Aorta (tissue), 5 donors: ENCODE data around the gene DBH. TPM values are rescaled to one million over a fixed set of nuclear protein-coding genes. Genes with fewer than 3 reads are reported as not detected.

ENCODE experiments used
- ATAC-seq: fragments of 200-7000 bp; cut with Tn5 transposase; one replicate; pipeline ENCODE4 v1.9.1; 2022; ENCODE audit warnings: moderate library complexity; ENCODE audit not compliant: low FRiP score
- DNase-seq, 2 donors: peaks; one replicate each; pipeline ENCODE4 v3.0.0-alpha.2; 2020
- H3K27ac ChIP-seq, 2 donors: one replicate each; pipeline ENCODE4 v1.5.1; 2013; ENCODE audit warnings: low read length in 2 of 2, mild to moderate bottlenecking in 2 of 2, moderate library complexity in 2 of 2, control low read depth in 1 of 2, inconsistent platforms in 1 of 2, low read depth in 1 of 2
- H3K27me3 ChIP-seq, 2 donors: one replicate each; pipeline ENCODE4 v1.6.1; 2013; ENCODE audit warnings: control low read depth in 1 of 2, low read length in 1 of 2, mild to moderate bottlenecking in 1 of 2, moderate library complexity in 1 of 2; ENCODE audit not compliant: insufficient read depth in 2 of 2, control insufficient read depth in 1 of 2
- H3K36me3 ChIP-seq, 2 donors: one replicate each; pipeline ENCODE4 v1.6.1; 2013; ENCODE audit warnings: control low read depth in 1 of 2, low read length in 1 of 2, mild to moderate bottlenecking in 1 of 2; ENCODE audit not compliant: insufficient read depth in 2 of 2, control insufficient read depth in 1 of 2
- H3K4me1 ChIP-seq, 2 donors: one replicate each; pipeline ENCODE4 v1.6.1; 2013; ENCODE audit warnings: low read length in 2 of 2, control low read depth in 1 of 2, mild to moderate bottlenecking in 1 of 2, moderate library complexity in 1 of 2; ENCODE audit not compliant: insufficient read depth in 2 of 2, control insufficient read depth in 1 of 2
- H3K4me3 ChIP-seq, 2 donors: one replicate each; pipeline ENCODE4 v1.5.1; 2013; ENCODE audit warnings: low read length in 2 of 2, control low read depth in 1 of 2, mild to moderate bottlenecking in 1 of 2
- H3K9me3 ChIP-seq: one replicate; pipeline ENCODE4 v1.6.1; 2013; ENCODE audit warnings: mild to moderate bottlenecking, low read length; ENCODE audit not compliant: control insufficient read depth
- WGBS, 2 donors: extraction: QIAGEN DNeasy Blood & Tissue Kit; methylation state at CpG; one replicate each; pipeline ENCODE4 v1.1.7; 2013; 5-methylcytosine and 5-hydroxymethylcytosine counted together
- intact Hi-C, 2 donors: fragments of 100-400 bp; cut with DNase I; formaldehyde crosslinking; loops; one replicate each; pipeline versions ENCODE4 v1.14.2 to v1.15.0; 2022
- polyA plus RNA-seq, 2 donors: library from polyadenylated mRNA; stranded (reverse); fragments of 200-250 nt; gene quantifications; one replicate each; pipeline ENCODE4 v1.2.3, GENCODE V29; 2013
- total RNA-seq, 2 donors: library from RNA; stranded (reverse); fragmentation: NEBNext Ultra II Directional; extraction: Animal tissue kit (Norgen Biotek cat#: 25700); gene quantifications; one replicate each; pipeline ENCODE4 v1.2.1, GENCODE V29; 2021
- donor health status: healthy with polysubstance abuse.
- donor health status: Bipolar disorder and iron deficiency.
- donor health status: DM: no; HTN: no; CAD: no.
- donor health status: DM: no; HTN: no; CAD: no.
- donor health status: DM: yes; HTN: yes; CAD: no.

DBH gene
- total and polyA plus RNA-seq, 4 donors = not detected

DNA sequence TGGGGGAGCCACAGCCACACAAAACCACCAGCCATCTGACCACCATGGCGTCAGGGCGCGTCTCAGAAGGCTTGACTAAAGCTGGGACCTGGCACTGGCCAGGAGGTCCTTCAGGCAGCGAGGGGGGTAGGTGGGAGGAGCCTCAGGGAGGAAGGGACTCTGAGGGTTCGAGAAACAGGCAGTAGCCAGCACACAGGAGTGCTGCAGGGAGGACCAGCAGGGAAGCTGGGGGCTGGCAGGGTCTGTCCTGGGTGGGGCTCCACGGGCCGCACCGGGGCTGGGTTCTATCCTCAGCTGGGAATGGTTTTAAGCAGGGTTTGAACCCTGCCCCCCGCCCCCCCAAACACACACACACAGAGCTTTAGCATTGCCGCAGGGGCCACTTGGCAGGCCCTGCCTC is 34.4 kb upstream of the DBH start:
- WGBS, 2 donors = 79 to 81% methylated on average over 9 to 10 of the region's 10 CpGs
- intact Hi-C loops = no loop called here
- H3K27me3 ChIP-seq = no peaks in the 10 kb centered on the region

DNA sequence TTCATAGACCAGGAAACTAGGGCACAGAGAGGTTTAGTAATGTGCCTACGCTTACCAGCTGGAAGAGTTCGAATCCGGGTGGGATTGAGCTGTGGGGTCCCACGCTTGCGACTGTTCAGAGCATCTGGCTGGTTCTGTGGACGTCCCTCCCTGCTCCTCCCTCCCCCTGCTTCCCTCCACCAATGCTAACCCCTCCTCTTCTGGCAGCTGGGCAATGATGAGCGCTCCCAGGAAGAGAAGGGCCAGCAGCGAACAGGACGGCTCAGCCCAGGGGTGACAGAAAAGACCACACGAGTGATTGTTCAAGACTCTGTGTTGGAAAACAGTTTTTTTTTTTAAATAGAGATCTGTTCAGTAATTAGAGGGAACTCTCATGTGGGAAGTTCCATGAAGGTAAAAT is 33.9 kb upstream of the DBH start:
- DNase-seq (no peak), ATAC-seq (no peak)
- no peak overlapping the region for H3K4me3 ChIP-seq
- H3K27me3 ChIP-seq = no peaks in the 10 kb centered on the region
- no peaks in the 10 kb centered on the region for H3K36me3 ChIP-seq
- peaks cover 5% of the 10 kb centered on the region for H3K9me3 ChIP-seq
- intact Hi-C loops = no loop called here
- WGBS, 2 donors = 55 to 59% methylated on average over 10 of the region's 10 CpGs
- H3K4me1 ChIP-seq = no peaks in the 10 kb centered on the region
- no peak overlapping the region for H3K27ac ChIP-seq

More for the DNA sequence above, 34.4 kb upstream of the DBH start:
- Histone ChIP-seq H3K27ac (no peak overlapping the region), H3K36me3 (no peaks in the 10 kb centered on the region), H3K4me1 (no peaks in the 10 kb centered on the region), H3K4me3 (no peak overlapping the region), H3K9me3 (peaks cover 5% of the 10 kb centered on the region)
- DNase-seq (peak; percentile 29 to 57), ATAC-seq (no peak)

DNA sequence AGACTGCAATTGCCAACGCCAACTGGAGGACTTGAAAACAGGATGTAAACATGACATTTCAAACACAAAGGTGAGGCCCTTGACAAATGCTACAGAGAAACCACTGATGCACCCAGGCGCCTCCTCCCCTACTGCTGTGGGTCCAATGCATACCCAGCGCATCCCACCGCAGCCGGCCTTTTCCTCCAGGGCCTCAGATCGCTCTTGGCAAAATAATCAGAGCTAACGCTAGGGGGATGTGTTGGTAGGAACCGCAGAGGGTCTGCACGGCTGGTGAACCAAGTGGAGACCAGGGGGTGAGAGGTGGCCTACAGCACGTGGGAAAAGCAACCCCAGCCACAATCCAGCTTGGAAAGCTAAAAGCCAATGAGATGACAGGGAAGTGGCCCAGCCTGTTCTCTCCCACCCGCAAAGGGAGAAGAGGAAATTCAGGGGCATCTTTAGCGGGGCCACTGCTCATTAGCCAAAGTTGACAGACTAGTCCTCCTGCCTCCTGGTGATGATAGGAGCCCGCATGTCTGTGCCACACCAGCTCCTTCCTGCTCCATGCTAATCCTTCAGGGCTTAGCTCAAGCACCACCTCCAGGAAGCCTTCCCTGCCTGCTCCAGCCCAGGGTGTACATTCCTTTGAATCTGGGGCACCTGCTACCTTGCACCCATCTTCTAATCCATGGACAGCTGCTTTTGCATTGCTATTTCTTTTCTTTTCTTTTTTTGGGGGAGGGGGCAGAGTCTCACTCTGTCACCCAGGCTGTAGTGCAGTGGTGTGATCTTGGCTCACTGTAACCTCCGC is 32.8 kb upstream of the DBH start:
- Histone ChIP-seq H3K27ac (no peak overlapping the region), H3K27me3 (no peaks in the 10 kb centered on the region), H3K36me3 (no peaks in the 10 kb centered on the region), H3K4me1 (no peaks in the 10 kb centered on the region), H3K4me3 (no peak overlapping the region), H3K9me3 (peaks cover 2% of the 10 kb centered on the region)
- WGBS, 2 donors = 30 to 35% methylated on average over 14 of the region's 14 CpGs
- DNase-seq = peak; percentile 21 to 47
- intact Hi-C loops = no loop called here
- ATAC-seq = no peak

DNA sequence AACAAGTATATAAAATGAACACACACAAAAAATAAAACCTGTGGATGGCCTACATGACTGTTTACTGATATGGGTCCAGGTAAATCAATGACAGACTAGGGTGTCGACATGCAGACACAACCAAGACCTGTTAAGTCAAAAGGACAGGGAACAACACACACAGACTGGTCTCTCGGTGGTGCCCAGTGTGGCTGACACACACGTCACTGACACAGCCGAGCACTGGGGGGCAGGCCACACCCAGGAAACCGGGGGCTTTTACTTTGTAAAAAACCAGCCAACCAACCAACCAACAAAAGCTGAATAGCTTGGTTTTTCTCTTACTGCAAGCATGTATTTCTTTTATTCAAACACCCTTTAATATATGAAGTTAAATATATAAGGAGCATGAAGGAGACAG is 31.9 kb upstream of the DBH start:
- Histone ChIP-seq H3K9me3 (no peaks in the 10 kb centered on the region), H3K4me1 (no peaks in the 10 kb centered on the region), H3K27ac (no peak overlapping the region), H3K27me3 (no peaks in the 10 kb centered on the region), H3K4me3 (no peak overlapping the region), H3K36me3 (no peaks in the 10 kb centered on the region)
- 21 to 31% methylated on average over 5 of the region's 5 CpGs for WGBS, 2 donors
- intact Hi-C loops = no loop called here
- DNase-seq = peak in 1 of 2 donors; percentile 19
- no peak for ATAC-seq

DNA sequence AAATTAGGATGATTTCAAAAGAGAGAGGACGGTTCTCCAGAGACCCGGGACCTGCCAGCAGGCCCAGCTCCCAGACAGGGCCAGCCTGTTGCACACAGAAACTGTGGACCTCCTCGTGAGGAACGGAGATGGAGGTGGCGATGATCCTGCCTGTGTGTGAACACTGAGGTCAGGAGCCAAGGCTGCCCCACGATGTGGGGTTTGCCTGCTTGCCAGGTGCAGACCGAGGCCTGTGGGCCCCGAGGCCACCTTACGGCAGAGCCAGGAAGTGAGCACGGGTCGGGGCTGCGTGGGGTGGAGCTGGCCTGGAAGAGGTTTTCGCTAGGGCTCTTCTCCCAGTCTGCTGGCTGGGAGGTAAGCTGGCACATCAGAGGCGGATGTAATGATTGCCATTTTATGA is 31.3 kb upstream of the DBH start:
- Histone ChIP-seq H3K4me3 (no peak overlapping the region), H3K27ac (no peak overlapping the region), H3K36me3 (no peaks in the 10 kb centered on the region), H3K9me3 (no peaks in the 10 kb centered on the region), H3K27me3 (no peaks in the 10 kb centered on the region), H3K4me1 (no peaks in the 10 kb centered on the region)
- no peak for ATAC-seq
- peak in 1 of 2 donors; percentile 68 for DNase-seq
- intact Hi-C loops = no loop called here
- 55 to 59% methylated on average over 14 of the region's 14 CpGs for WGBS, 2 donors

DNA sequence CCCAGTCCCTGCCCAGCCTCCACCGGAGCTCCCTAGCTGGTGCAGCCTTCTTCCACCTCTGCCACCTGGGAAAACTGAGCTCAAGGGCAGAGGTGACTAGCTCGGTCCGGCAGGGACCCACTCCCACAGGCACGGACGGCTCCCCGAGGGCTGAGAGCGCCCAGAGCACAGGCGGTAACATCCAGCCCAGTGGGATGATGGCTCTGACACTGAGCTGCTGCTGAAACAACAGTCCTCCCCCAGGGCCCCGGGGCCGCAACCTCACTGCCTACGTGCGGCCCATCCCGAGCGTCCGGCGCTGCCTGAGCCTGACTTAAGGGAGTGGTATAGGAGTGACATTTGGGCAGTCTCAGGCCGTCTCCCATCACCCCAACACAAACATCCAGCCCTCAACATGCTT is 30.7 kb upstream of the DBH start:
- ATAC-seq = no peak
- 81 to 82% methylated on average over 17 of the region's 17 CpGs for WGBS, 2 donors
- intact Hi-C loops = no loop called here
- no peaks in the 10 kb centered on the region for H3K9me3 ChIP-seq
- no peaks in the 10 kb centered on the region for H3K4me1 ChIP-seq
- H3K27ac ChIP-seq = no peak overlapping the region
- peak in 1 of 2 donors; percentile 59 for DNase-seq
- no peak overlapping the region for H3K4me3 ChIP-seq
- H3K36me3 ChIP-seq = no peaks in the 10 kb centered on the region
- no peaks in the 10 kb centered on the region for H3K27me3 ChIP-seq

DNA sequence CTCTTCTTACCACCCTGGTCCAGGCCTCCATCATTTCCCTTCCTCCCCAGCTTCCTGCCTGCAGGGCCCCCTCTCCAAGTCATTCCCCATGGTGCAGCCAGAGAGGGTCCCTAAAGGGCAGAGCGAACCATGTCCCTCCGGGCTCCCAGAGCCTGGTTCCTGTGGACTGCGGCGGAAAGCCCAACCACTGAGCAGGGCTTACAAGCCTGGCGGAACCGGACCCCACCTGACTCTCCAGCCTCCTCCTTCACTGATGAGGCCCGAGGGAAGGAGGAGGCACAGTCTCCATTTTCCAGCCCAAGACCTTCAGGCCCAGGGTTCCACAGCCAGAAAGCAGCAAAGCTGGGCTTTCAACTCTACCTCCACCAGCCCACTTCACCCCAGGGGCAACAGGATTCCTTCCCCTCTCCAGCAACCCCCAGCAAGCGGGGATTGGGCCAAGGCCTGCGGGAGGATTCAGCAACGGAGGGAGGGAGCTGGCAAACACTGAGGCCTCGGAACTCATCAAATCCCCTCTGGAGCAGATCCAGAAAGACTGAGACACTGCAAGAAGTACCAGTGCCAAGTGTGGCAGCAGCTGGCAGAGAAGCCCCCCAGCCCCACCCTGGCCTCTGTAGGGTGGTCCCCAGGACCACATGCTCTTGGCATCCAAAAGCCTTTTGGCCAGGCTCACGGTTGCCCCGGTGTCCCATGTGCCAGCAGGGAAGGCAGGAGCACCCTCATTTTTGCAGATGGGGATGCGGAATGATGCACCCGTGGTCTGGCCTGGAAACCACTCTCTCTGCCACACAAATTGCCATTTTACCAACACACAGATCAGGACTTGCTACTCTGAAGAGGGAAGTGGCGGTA is 30.1 kb upstream of the DBH start:
- WGBS, 2 donors = 62 to 65% methylated on average over 15 to 16 of the region's 16 CpGs
- intact Hi-C loops = no loop called here
- ATAC-seq (no peak), DNase-seq (peak in 1 of 2 donors; percentile 50)
- H3K9me3 ChIP-seq = no peaks in the 10 kb centered on the region
- H3K27me3 ChIP-seq = no peaks in the 10 kb centered on the region
- no peak overlapping the region for H3K4me3 ChIP-seq
- no peaks in the 10 kb centered on the region for H3K4me1 ChIP-seq
- no peak overlapping the region for H3K27ac ChIP-seq
- H3K36me3 ChIP-seq = no peaks in the 10 kb centered on the region

DNA sequence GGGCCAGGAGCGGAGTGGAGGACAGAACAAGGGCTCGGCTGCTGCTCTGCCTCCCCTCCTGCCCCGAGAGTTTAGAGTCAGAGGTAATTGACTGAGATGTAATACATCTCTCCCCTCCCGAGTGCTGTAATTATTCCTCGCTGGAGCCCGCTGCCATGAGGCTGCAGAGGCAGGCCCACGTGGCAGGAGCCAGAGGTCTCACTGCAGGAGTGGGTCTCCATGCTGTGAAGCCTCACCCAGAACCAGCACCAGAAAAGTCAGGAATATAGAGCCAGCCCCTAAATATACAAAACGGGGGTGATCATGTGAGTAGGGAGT is 29.5 kb upstream of the DBH start:
- WGBS, 2 donors = 38 to 39% methylated on average over 8 of the region's 8 CpGs

DNA sequence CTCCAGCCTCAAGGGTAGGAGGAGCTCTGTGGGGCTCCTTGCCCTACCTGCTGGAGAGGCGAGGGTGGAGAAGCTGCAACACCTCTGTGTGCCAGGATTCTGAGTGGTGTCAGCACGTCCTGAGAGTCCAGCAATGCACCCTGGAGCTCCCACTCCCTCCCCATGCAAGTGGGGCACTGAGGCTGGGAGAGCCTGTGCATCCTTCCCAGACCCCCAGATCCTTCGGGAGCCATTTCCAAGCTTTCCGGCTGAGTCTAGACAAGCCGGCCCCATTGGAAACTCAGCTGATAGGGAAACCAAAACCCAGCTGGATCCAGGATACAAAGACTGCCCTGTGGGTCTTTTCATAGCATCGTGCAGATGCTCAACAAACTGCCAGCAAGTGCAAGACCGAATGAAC is 28.8 kb upstream of the DBH start:
- DNase-seq (peak in 1 of 2 donors; percentile 40), ATAC-seq (no peak)
- no peak overlapping the region for H3K4me3 ChIP-seq
- H3K4me1 ChIP-seq = no peaks in the 10 kb centered on the region
- no peaks in the 10 kb centered on the region for H3K27me3 ChIP-seq
- intact Hi-C loops = no loop called here
- H3K36me3 ChIP-seq = no peaks in the 10 kb centered on the region
- WGBS, 2 donors = 39 to 45% methylated on average over 7 of the region's 7 CpGs
- no peak overlapping the region for H3K27ac ChIP-seq
- no peaks in the 10 kb centered on the region for H3K9me3 ChIP-seq

More for the DNA sequence above, 29.5 kb upstream of the DBH start:
- H3K4me3 ChIP-seq = no peak overlapping the region
- H3K36me3 ChIP-seq = no peaks in the 10 kb centered on the region
- no peaks in the 10 kb centered on the region for H3K4me1 ChIP-seq
- intact Hi-C loops = no loop called here
- no peak for ATAC-seq
- H3K27me3 ChIP-seq = no peaks in the 10 kb centered on the region
- H3K27ac ChIP-seq = no peak overlapping the region
- DNase-seq = peak in 1 of 2 donors; percentile 43
- no peaks in the 10 kb centered on the region for H3K9me3 ChIP-seq
